ENCODE results near the gene NFIC.

NFIC gene

GRCh38 chr19:3467437-3468198, 101.2 kb downstream of the NFIC start:
- no peak for TF ChIP-seq CTCF (IDR thresholded peaks at IDR 0.05; ENCODE audit: low read depth, low read length, missing control alignments)
- no peak overlapping the region for H3K4me3 ChIP-seq (ENCODE audit: low read depth, low read length)
- no peak for DNase-seq (ENCODE audit: low read depth)

- TF ChIP-seq CTCF (IDR thresholded peaks at IDR 0.05; ENCODE audit: low read depth, low read length, missing control alignments), result no peak
- H3K4me3 ChIP-seq (ENCODE audit: low read depth, low read length), result no peak overlapping the region
- no peak for DNase-seq (ENCODE audit: low read depth)
These were observed 101.8 kb downstream of the NFIC start for GRCh38 chr19:3468211-3468610.

GRCh38 chr19:3469638-3470499, 103.5 kb downstream of the NFIC start:
- DNase-seq (ENCODE audit: low read depth), result no peak
- TF ChIP-seq CTCF (IDR thresholded peaks at IDR 0.05; ENCODE audit: low read depth, low read length, missing control alignments), result peak; percentile 10

GRCh38 chr19:3470500-3471128, 104.2 kb downstream of the NFIC start:
- no peak overlapping the region for H3K4me3 ChIP-seq (ENCODE audit: low read depth, low read length)
- no peak for DNase-seq (ENCODE audit: low read depth)
- no peak for TF ChIP-seq CTCF (IDR thresholded peaks at IDR 0.05; ENCODE audit: low read depth, low read length, missing control alignments)

More at GRCh38 chr19:3469638-3470499, 103.5 kb downstream of the NFIC start:
- no peak overlapping the region for H3K4me3 ChIP-seq (ENCODE audit: low read depth, low read length)

- no peak overlapping the region for H3K4me3 ChIP-seq (ENCODE audit: low read depth, low read length)
- TF ChIP-seq CTCF (IDR thresholded peaks at IDR 0.05; ENCODE audit: low read depth, low read length, missing control alignments), result peak; percentile 67
- DNase-seq (ENCODE audit: low read depth), result no peak
These were observed 105.7 kb downstream of the NFIC start for GRCh38 chr19:3471954-3472655.

- TF ChIP-seq CTCF (IDR thresholded peaks at IDR 0.05; ENCODE audit: low read depth, low read length, missing control alignments), result no peak
- no peak overlapping the region for H3K4me3 ChIP-seq (ENCODE audit: low read depth, low read length)
- DNase-seq (ENCODE audit: low read depth), result no peak
These were observed 107.6 kb downstream of the NFIC start for GRCh38 chr19:3474010-3474409.
